Osteocyte (in vitro differentiated cells): ENCODE measurements around the gene ATF7. TPM values are rescaled to one million over a fixed set of nuclear protein-coding genes. Genes with fewer than 3 reads are reported as not detected.
"Not testable (repeated sequence)": the region's sequence is repeated elsewhere in the genome, so short reads cannot be mapped to it uniquely, and the experiment has no call there.

Experiments
- DNase-seq: peaks from one replicate; pipeline ENCODE4 v3.0.0; 2021; ENCODE audit warnings: mixed read lengths; ENCODE audit not compliant: unreplicated experiment; ENCODE audit errors: extremely low spot score
- H3K27ac Mint-ChIP-seq: one replicate; pipeline ENCODE4 v1.8.0; 2021; ENCODE audit warnings: mild to moderate bottlenecking, mixed read lengths; ENCODE audit not compliant: unreplicated experiment
- H3K27me3 Mint-ChIP-seq: one replicate; pipeline ENCODE4 v1.8.0; 2021; ENCODE audit warnings: mixed read lengths; ENCODE audit not compliant: unreplicated experiment
- H3K36me3 Mint-ChIP-seq: one replicate; pipeline ENCODE4 v1.8.0; 2021; ENCODE audit warnings: mixed read lengths; ENCODE audit not compliant: unreplicated experiment
- H3K4me1 Mint-ChIP-seq: one replicate; pipeline ENCODE4 v1.8.0; 2021; ENCODE audit warnings: mixed read lengths; ENCODE audit not compliant: unreplicated experiment
- H3K4me3 Mint-ChIP-seq: one replicate; pipeline ENCODE4 v1.8.0; 2021; ENCODE audit warnings: mild to moderate bottlenecking, moderate library complexity, mixed read lengths; ENCODE audit not compliant: unreplicated experiment
- H3K9me3 Mint-ChIP-seq: one replicate; pipeline ENCODE4 v1.8.0; 2021; ENCODE audit warnings: mixed read lengths; ENCODE audit not compliant: unreplicated experiment
- total RNA-seq: library from RNA; stranded (reverse); gene quantifications from 2 replicates; pipeline ENCODE4 v1.2.1, GENCODE V29; 2021
- TF ChIP-seq, protein P1 (sequence below): fragments of 200-600 bp; sonication (generic); IDR thresholded peaks from 2 replicates; pipeline ENCODE4 v1.5.0; 2021; ENCODE audit warnings: antibody characterized with exemption, mild to moderate bottlenecking, moderate library complexity

ATF7 gene
- total RNA-seq, 1 donor from 2014 or later, result 50.0 TPM

DNA sequence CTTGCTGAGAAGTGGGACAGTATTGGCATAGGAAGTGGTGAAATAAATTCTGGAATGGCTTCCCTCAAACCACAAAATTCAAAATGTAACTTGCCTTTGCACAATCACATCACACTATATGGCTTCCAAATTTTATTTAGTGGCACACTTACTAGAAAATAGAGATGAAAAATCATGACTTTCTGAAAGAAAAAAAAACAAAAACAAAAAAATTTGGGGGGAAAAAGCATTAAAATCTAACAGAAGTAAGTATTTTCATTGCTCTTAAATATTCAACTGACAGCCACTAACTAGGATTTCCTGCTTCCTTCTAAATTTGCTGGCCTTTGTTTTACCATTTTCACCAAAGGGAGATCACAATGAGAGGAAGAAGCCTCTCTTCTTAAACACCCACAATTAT, 23.0 kb downstream of the ATF7 start:
- H3K27me3 Mint-ChIP-seq, result no peaks in the 10 kb centered on the region
- TF ChIP-seq, protein P1, sequence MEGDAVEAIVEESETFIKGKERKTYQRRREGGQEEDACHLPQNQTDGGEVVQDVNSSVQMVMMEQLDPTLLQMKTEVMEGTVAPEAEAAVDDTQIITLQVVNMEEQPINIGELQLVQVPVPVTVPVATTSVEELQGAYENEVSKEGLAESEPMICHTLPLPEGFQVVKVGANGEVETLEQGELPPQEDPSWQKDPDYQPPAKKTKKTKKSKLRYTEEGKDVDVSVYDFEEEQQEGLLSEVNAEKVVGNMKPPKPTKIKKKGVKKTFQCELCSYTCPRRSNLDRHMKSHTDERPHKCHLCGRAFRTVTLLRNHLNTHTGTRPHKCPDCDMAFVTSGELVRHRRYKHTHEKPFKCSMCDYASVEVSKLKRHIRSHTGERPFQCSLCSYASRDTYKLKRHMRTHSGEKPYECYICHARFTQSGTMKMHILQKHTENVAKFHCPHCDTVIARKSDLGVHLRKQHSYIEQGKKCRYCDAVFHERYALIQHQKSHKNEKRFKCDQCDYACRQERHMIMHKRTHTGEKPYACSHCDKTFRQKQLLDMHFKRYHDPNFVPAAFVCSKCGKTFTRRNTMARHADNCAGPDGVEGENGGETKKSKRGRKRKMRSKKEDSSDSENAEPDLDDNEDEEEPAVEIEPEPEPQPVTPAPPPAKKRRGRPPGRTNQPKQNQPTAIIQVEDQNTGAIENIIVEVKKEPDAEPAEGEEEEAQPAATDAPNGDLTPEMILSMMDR, result no peak

DNA sequence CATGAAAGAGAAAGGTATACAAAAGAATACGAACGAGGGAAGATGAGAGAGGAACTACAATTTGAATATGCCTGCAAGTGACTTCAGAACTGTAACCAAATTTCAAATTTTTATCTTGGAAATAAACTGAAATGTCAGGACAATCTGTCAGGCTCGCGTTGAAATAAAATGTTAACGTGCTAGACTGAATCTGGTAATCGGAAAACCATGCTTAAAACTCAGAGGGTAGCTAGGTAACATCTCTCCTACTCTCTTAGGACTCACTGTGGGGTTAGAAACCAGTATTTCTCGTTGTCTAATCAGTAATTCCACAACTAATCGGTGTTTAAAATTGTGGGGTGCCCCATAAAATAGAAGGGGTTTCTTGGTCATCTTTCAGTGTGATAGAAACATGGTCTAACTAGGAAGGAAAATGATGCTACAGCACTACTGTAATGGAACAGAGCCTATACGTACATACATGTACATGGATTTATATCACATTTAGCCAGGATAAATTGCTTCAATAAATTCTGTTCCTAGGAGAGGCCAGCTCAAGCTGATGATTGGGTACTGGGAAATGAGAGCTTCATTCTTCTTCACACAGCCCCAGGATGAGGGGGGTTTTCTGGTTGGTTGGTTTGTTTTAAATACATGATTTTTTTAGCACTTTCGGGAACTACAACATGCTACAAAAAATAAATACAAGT, 23.9 kb downstream of the ATF7 start:
- Mint-ChIP-seq H3K36me3 (peaks cover 19% of the 10 kb centered on the region), H3K27ac (no peak overlapping the region), H3K27me3 (no peaks in the 10 kb centered on the region), H3K4me3 (no peak overlapping the region), H3K9me3 (no peaks in the 10 kb centered on the region), H3K4me1 (peaks cover 20% of the 10 kb centered on the region)
- TF ChIP-seq, protein P1, result no peak
- no peak for DNase-seq

More for the DNA sequence above, 23.0 kb downstream of the ATF7 start:
- DNase-seq, result no peak
- peak overlapping the region; percentile 50 for H3K27ac Mint-ChIP-seq
- H3K36me3 Mint-ChIP-seq, result peaks cover 18% of the 10 kb centered on the region
- H3K9me3 Mint-ChIP-seq, result no peaks in the 10 kb centered on the region
- H3K4me3 Mint-ChIP-seq, result no peak overlapping the region
- peaks cover 16% of the 10 kb centered on the region for H3K4me1 Mint-ChIP-seq

DNA sequence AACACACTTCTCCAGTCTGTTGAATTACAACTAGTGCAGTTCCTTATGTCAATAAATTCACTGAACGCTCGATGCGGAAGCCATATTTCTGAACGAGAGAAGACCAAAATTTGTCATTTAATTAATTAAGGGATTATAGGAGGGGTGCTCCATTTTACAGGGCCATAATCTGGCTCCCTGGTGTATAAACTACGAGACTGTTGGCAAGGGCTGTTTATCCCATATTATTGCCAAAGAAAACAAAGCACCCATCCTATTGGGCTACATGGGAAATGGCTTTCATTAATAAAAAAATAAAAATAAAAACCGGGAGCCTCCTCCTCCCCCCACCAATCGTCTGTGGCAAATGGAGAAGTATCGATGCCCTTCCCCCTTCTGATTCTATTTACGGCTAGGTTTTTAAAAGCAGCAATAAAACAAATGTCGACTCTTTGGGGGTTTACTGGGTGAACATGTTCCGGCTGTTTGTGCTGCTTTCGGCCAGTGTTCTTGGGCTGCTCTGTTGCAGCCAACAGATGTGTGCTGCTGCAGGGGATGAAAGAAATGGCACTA, 24.8 kb downstream of the ATF7 start:
- TF ChIP-seq, protein P1, result no peak
- Mint-ChIP-seq H3K27me3 (no peaks in the 10 kb centered on the region), H3K4me1 (peaks cover 30% of the 10 kb centered on the region), H3K27ac (no peak overlapping the region), H3K9me3 (no peaks in the 10 kb centered on the region), H3K36me3 (peaks cover 19% of the 10 kb centered on the region), H3K4me3 (no peak overlapping the region)
- DNase-seq, result no peak

DNA sequence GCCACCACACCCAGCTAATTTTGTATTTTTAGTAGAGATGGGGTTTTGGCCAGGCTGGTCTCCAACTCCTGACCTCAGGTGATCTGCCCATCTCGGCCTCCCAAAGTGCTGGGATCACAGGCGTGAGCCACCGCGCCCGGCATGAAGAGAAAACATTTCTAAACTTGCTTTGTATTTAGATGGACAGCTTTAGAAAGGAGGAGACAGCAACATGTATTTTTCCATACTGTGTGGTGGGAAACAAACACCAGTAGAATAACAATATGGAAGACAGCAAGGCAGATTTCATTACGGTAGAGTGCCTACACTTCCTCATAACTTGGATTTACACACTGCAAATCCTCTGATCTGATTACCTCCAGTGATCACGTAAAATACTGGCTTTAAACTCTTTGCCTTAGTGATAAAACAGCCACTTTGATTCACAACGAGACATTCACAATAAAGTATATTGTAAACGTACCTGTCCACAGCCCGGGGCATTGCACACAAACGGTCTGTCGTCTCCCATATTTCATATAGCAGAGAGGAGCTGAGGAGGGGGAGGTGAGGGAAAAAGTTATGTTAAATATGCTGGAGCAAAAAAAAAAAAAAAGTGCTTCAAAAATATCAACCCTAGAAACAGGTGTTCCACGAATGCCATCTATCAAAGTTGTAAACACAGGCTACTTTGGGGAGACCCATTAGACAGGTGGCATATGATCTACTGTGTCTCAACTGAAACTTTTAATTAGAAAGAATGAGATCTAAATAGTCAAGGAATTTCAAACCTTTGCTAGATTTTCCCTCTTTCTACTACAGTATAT, 25.5 kb downstream of the ATF7 start:
- no peak for DNase-seq
- H3K36me3 Mint-ChIP-seq, result peaks cover 19% of the 10 kb centered on the region
- no peak overlapping the region for H3K4me3 Mint-ChIP-seq
- TF ChIP-seq, protein P1, result no peak
- no peaks in the 10 kb centered on the region for H3K9me3 Mint-ChIP-seq
- H3K27me3 Mint-ChIP-seq, result no peaks in the 10 kb centered on the region
- no peak overlapping the region for H3K27ac Mint-ChIP-seq
- peaks cover 32% of the 10 kb centered on the region for H3K4me1 Mint-ChIP-seq

DNA sequence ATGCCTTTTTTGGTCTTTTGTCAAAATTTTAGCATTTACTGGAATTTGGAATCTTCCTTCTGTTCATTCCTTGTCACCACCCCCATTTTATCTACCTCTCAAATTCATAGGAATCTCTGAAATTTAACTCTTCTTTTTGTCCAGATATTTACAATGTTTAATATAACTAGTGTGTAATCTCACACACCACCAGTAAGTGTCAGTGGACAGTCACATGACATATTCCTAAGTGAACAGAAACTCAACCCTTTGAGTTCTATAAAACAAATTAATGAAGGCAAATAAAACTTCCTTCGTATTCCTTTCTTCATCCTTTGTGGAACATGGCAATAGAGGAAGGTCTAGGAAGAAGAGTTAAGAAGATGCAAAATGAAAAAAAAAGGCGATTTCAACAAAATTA, 26.6 kb downstream of the ATF7 start:
- Mint-ChIP-seq H3K36me3 (peaks cover 19% of the 10 kb centered on the region), H3K9me3 (no peaks in the 10 kb centered on the region), H3K4me1 (peaks cover 31% of the 10 kb centered on the region), H3K27me3 (no peaks in the 10 kb centered on the region), H3K27ac (no peak overlapping the region), H3K4me3 (no peak overlapping the region)
- TF ChIP-seq, protein P1, result peak; percentile 20
- no peak for DNase-seq

DNA sequence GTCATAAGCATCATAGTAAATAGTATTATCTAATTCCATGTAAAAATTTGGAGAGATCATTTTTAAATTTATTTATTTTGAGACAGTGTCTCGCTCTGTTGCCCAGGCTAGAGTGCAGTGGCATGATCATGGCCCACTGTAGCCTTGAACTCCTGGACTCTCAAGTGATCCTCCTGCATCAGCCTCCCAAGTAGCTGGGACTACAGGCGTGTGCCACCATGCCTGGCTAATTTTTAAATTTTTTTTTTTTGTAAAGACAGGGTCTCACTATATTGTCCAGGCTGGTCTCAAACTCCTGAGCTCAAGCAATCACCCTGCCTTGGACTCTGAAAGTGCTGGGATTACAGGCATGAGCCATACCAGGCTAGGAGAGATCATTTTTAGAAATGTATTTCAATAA, 27.2 kb downstream of the ATF7 start:
- DNase-seq, H3K9me3 Mint-ChIP-seq, H3K27me3 Mint-ChIP-seq, H3K4me3 Mint-ChIP-seq: not testable (repeated sequence)
- Mint-ChIP-seq H3K4me1 (peaks cover 31% of the 10 kb centered on the region), H3K27ac (peak overlapping the region; percentile 88), H3K36me3 (peaks cover 19% of the 10 kb centered on the region)
